ENCODE measurements around the gene CLOCK.
"Not testable (repeated sequence)": the region's sequence is repeated elsewhere in the genome, so short reads cannot be mapped to it uniquely, and the experiment has no call there.

DNA sequence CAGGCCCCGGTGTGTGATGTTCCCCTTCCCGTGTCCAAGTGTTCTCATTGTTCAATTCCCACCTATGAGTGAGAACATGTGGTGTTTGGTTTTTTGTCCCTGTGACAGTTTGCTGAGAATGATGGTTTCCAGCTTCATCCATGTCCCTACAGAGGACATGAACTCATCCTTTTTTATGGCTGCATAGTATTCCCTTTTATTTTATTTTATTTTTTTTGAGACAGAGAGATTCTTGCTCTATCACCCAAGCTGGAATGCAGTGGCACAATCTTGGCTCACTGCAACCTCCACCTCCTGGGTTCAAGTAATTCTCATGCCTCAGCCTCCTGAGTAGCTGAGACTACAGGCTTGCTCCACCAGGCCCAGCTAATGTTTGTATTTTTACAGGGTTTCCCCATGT lies 36.1 kb upstream of the CLOCK start:
- not testable (repeated sequence) for TF ChIP-seq POLR2A, CTCF (IDR thresholded peaks at IDR 0.05)

Data from adrenal gland (tissue), 5 donors.